Activated naive CD8-positive, alpha-beta T cell treated with anti-CD3 and anti-CD28 coated beads for 36 hours (primary cell): ENCODE measurements around the gene CAMKMT. TPM values are rescaled to one million over a fixed set of nuclear protein-coding genes. Genes with fewer than 3 reads are reported as not detected.

Source experiments
- DNase-seq: peaks from one replicate; pipeline ENCODE4 v3.0.0; 2021
- H3K27ac Mint-ChIP-seq: one replicate; pipeline ENCODE4 v1.8.0; 2022; ENCODE audit warnings: mild to moderate bottlenecking, moderate library complexity, mixed read lengths
- H3K27me3 Mint-ChIP-seq: one replicate; pipeline ENCODE4 v1.8.0; 2022; ENCODE audit warnings: mild to moderate bottlenecking, mixed read lengths
- H3K36me3 Mint-ChIP-seq: one replicate; pipeline ENCODE4 v1.8.0; 2021; ENCODE audit warnings: mild to moderate bottlenecking, mixed read lengths
- H3K4me1 Mint-ChIP-seq: one replicate; pipeline ENCODE4 v1.8.0; 2021; ENCODE audit warnings: mixed read lengths
- H3K4me3 Mint-ChIP-seq: one replicate; pipeline ENCODE4 v1.8.0; 2022; ENCODE audit warnings: mild to moderate bottlenecking, moderate library complexity, mixed read lengths
- H3K9me3 Mint-ChIP-seq: one replicate; pipeline ENCODE4 v1.8.0; 2022; ENCODE audit warnings: mixed read lengths
- total RNA-seq, 2 experiments: library from RNA; stranded (reverse); gene quantifications; one replicate each; pipeline ENCODE4 v1.2.3, GENCODE V29; 2021

CAMKMT gene
- total RNA-seq, 2 experiments from 2014 or later = 10.0 to 11.8 TPM

- Mint-ChIP-seq H3K4me3 (no peak overlapping the region), H3K27ac (no peak overlapping the region), H3K4me1 (peaks cover 4% of the 10 kb centered on the region), H3K27me3 (no peaks in the 10 kb centered on the region), H3K36me3 (peaks cover 22% of the 10 kb centered on the region), H3K9me3 (peaks cover 6% of the 10 kb centered on the region)
- DNase-seq = no peak
Observed at GRCh38 chr2:44730593-44730992, 368.8 kb downstream of the CAMKMT start.

GRCh38 chr2:44731505-44731904 lies 369.8 kb downstream of the CAMKMT start:
- peaks cover 4% of the 10 kb centered on the region for H3K4me1 Mint-ChIP-seq
- H3K27ac Mint-ChIP-seq = no peak overlapping the region
- no peaks in the 10 kb centered on the region for H3K27me3 Mint-ChIP-seq

GRCh38 chr2:44736270-44736942 lies 374.7 kb downstream of the CAMKMT start:
- Mint-ChIP-seq H3K36me3 (peaks cover 31% of the 10 kb centered on the region), H3K4me3 (no peak overlapping the region), H3K4me1 (peaks cover 2% of the 10 kb centered on the region), H3K27me3 (no peaks in the 10 kb centered on the region), H3K9me3 (peaks cover 13% of the 10 kb centered on the region), H3K27ac (no peak overlapping the region)
- DNase-seq = no peak

More at GRCh38 chr2:44731505-44731904, 369.8 kb downstream of the CAMKMT start:
- peaks cover 6% of the 10 kb centered on the region for H3K9me3 Mint-ChIP-seq
- DNase-seq = no peak
- no peak overlapping the region for H3K4me3 Mint-ChIP-seq
- peaks cover 28% of the 10 kb centered on the region for H3K36me3 Mint-ChIP-seq

- Mint-ChIP-seq H3K36me3 (peaks cover 21% of the 10 kb centered on the region), H3K4me1 (no peaks in the 10 kb centered on the region), H3K27ac (no peak overlapping the region), H3K27me3 (no peaks in the 10 kb centered on the region), H3K4me3 (no peak overlapping the region), H3K9me3 (peaks cover 8% of the 10 kb centered on the region)
- no peak for DNase-seq
Observed at GRCh38 chr2:44740678-44741077, 378.9 kb downstream of the CAMKMT start.

GRCh38 chr2:44741507-44741906 lies 379.8 kb downstream of the CAMKMT start:
- Mint-ChIP-seq H3K27me3 (no peaks in the 10 kb centered on the region), H3K36me3 (peaks cover 15% of the 10 kb centered on the region), H3K27ac (no peak overlapping the region), H3K4me1 (no peaks in the 10 kb centered on the region), H3K4me3 (no peak overlapping the region), H3K9me3 (peaks cover 7% of the 10 kb centered on the region)
- no peak for DNase-seq

- Mint-ChIP-seq H3K9me3 (peaks cover 3% of the 10 kb centered on the region), H3K36me3 (peaks cover 10% of the 10 kb centered on the region), H3K27me3 (no peaks in the 10 kb centered on the region), H3K4me3 (no peak overlapping the region), H3K4me1 (no peaks in the 10 kb centered on the region), H3K27ac (no peak overlapping the region)
- no peak for DNase-seq
Observed at GRCh38 chr2:44742057-44742456, 380.3 kb downstream of the CAMKMT start.

GRCh38 chr2:44743473-44743872 lies 381.7 kb downstream of the CAMKMT start:
- no peaks in the 10 kb centered on the region for H3K27me3 Mint-ChIP-seq
- H3K4me1 Mint-ChIP-seq = no peaks in the 10 kb centered on the region
- no peak for DNase-seq
- no peaks in the 10 kb centered on the region for H3K9me3 Mint-ChIP-seq
- no peak overlapping the region for H3K27ac Mint-ChIP-seq
- H3K36me3 Mint-ChIP-seq = no peaks in the 10 kb centered on the region
- H3K4me3 Mint-ChIP-seq = no peak overlapping the region

- H3K9me3 Mint-ChIP-seq = no peaks in the 10 kb centered on the region
- DNase-seq = no peak
- no peak overlapping the region for H3K27ac Mint-ChIP-seq
- H3K4me3 Mint-ChIP-seq = no peak overlapping the region
- peaks cover 5% of the 10 kb centered on the region for H3K36me3 Mint-ChIP-seq
- H3K27me3 Mint-ChIP-seq = no peaks in the 10 kb centered on the region
- no peaks in the 10 kb centered on the region for H3K4me1 Mint-ChIP-seq
Observed at GRCh38 chr2:44744961-44745892, 383.5 kb downstream of the CAMKMT start.

GRCh38 chr2:44745922-44746766 lies 384.4 kb downstream of the CAMKMT start:
- H3K4me3 Mint-ChIP-seq = no peak overlapping the region
- no peak overlapping the region for H3K27ac Mint-ChIP-seq
- no peaks in the 10 kb centered on the region for H3K4me1 Mint-ChIP-seq
- H3K36me3 Mint-ChIP-seq = peaks cover 8% of the 10 kb centered on the region
- no peak for DNase-seq
- no peaks in the 10 kb centered on the region for H3K27me3 Mint-ChIP-seq
- no peaks in the 10 kb centered on the region for H3K9me3 Mint-ChIP-seq

GRCh38 chr2:44746856-44747615 lies 385.3 kb downstream of the CAMKMT start:
- no peaks in the 10 kb centered on the region for H3K9me3 Mint-ChIP-seq
- no peaks in the 10 kb centered on the region for H3K4me1 Mint-ChIP-seq
- H3K4me3 Mint-ChIP-seq = no peak overlapping the region
- no peaks in the 10 kb centered on the region for H3K27me3 Mint-ChIP-seq
- no peak overlapping the region for H3K27ac Mint-ChIP-seq
- DNase-seq = no peak
- H3K36me3 Mint-ChIP-seq = peaks cover 8% of the 10 kb centered on the region

GRCh38 chr2:44747794-44748193 lies 386.0 kb downstream of the CAMKMT start:
- Mint-ChIP-seq H3K4me3 (no peak overlapping the region), H3K9me3 (no peaks in the 10 kb centered on the region), H3K27me3 (no peaks in the 10 kb centered on the region), H3K4me1 (no peaks in the 10 kb centered on the region), H3K36me3 (peaks cover 8% of the 10 kb centered on the region), H3K27ac (no peak overlapping the region)
- DNase-seq = no peak

- Mint-ChIP-seq H3K27ac (no peak overlapping the region), H3K27me3 (no peaks in the 10 kb centered on the region), H3K36me3 (peaks cover 11% of the 10 kb centered on the region), H3K4me1 (peaks cover 4% of the 10 kb centered on the region), H3K9me3 (no peaks in the 10 kb centered on the region), H3K4me3 (no peak overlapping the region)
- no peak for DNase-seq
Observed at GRCh38 chr2:44751754-44752479, 390.2 kb downstream of the CAMKMT start.

- no peaks in the 10 kb centered on the region for H3K9me3 Mint-ChIP-seq
- H3K27ac Mint-ChIP-seq = no peak overlapping the region
- no peak for DNase-seq
- H3K27me3 Mint-ChIP-seq = no peaks in the 10 kb centered on the region
- H3K4me1 Mint-ChIP-seq = peaks cover 4% of the 10 kb centered on the region
- no peak overlapping the region for H3K4me3 Mint-ChIP-seq
- peaks cover 11% of the 10 kb centered on the region for H3K36me3 Mint-ChIP-seq
Observed at GRCh38 chr2:44752761-44753160, 391.0 kb downstream of the CAMKMT start.
